ENCODE results near the gene C4BPB. TPM values are rescaled to one million over a fixed set of nuclear protein-coding genes. Genes with fewer than 3 reads are reported as not detected.
"Not testable (repeated sequence)": the region's sequence is repeated elsewhere in the genome, so short reads cannot be mapped to it uniquely, and the experiment has no call there.

Gene C4BPB, protein sequence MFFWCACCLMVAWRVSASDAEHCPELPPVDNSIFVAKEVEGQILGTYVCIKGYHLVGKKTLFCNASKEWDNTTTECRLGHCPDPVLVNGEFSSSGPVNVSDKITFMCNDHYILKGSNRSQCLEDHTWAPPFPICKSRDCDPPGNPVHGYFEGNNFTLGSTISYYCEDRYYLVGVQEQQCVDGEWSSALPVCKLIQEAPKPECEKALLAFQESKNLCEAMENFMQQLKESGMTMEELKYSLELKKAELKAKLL
- 4.1 TPM for total RNA-seq

DNA sequence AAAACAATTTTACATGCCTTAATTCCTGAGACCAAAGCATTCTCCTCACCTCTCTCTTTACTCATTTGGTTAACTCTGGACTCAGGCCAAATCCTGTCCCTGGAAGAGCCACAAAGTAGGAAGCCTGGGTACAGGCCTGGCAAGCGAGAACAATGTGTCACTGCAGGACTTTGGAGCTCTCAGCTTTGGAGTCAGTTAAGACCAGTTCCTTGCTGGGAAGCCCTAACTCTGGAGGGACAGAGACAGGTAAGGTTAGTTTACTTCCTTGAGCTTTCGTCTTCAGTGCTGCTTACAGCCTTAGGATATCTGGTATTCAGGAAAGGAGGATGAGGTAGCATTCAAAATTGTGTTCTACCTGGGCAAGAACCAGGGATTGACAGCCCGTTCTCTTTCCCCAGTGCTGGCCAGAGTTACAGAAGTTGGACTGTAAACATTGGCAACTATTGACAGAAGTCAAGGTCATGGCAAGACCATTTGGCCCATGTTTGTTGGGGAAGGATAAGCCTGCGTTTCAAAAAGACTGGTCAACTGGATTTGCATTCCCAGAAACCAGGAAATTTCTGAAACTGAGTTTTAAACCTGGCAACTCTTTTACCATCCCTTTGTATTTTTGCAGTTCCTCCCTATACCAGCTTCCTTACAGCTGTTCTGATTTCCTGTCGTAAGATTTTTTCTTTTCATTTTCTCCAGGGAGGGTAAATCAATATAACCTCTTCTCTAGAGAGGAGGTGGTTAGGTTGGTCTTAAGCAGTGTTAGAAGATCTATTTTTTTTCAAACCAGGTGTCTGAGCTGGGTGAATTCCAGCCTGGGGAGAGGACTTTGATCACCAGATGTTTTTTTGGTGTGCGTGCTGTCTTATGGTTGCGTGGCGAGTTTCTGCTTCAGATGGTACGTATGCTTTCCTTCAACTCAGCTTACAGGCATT is at the start of gene C4BPB:
Gene C4BPB (plus strand): TSS at position 160 of the 926 bp plus-strand sequence. CDS start 672 bp downstream, at position 832.
- peak; percentile 74 for DNase-seq (ENCODE audit: low spot score)

DNA sequence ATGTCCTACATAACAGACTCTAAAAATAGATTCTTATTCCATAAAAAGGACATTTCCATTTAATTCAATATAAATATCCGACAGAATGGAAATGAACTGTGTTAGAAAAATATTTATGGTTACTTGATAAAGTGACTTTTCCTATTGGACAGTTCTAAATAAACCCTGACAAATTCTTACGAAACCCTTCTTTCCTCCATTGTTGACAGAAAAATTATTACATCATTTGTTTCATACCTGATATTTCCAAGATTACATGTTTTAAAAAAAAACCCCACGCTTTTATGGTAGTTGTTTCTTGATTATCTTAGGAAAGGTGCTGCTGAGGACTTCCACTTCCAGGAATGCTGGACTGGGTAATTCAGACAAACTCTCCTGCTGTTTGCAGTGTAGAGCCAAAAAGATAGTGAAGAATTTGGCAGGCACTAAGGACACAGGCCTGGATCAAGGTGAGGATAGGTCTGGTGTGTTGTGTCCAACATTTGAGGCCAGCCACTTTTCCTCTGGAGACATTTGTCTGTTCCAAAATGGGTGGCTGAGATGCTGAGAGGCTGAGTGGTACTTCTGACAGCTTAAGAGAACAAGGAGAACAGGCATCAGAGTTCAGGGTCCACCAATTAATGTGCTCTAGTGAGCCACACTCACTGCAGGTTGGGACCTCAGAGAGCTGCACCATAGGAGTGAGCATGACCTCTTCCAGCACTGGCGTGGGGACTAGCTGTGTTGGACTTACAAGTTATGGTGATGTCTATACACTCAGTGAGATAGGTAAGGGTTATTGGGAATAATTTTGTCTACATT is 49.1 kb upstream of the C4BPB start:
- DNase-seq (ENCODE audit: low spot score), result no peak

DNA sequence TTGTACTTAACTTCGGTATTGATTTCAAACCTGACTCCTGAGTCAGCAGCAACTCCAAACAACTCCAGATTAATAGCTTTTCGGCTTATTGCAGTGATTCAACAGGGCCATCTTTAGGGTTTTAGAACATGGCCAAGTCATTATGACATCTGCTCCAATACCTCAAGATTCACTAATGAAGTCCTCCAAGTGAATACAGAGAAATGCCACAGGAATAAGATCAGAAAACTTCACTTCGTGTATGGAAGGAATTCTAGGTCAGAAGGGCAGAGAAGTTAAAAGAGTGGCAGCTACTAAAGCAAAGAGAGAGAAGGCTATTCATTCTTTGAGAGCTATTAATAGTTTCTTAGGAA is 48.5 kb upstream of the C4BPB start:
- no peak for DNase-seq (ENCODE audit: low spot score)

DNA sequence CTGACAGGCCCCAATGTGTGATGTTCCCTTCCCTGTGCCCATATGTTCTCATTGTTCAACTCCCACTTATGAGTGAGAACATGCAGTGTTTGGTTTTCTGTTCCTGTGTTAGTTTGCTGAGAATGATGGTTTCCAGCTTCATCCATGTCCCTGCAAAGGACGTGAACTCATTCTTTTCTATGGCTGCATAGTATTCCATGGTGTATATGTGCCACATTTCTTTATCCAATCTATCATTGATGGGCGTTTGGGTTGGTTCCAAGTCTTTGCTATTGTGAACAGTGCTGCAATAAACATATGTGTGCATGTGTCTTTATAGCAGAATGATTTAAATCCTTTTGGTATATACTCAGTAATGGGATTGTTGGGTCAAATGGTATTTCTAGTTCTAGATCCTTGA is 47.3 kb upstream of the C4BPB start:
- not testable (repeated sequence) for DNase-seq (ENCODE audit: low spot score)

DNA sequence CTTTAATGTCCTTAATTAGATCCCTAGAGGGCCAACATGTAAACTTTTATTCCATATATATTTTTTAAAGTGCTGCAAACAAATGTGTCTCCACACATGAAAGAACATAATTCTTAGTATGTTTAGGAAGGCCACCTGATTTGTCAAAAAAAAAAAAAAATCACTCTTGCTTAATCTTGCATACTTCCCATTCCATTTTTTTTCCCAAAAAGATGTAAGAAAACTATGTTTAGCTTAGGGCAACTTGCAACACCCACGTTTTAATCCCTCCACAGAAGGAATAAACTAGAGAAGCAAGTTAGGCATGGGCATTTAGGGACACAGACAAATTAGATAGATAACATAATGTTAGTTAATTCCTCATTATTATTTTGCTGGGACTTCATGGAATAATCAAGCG is 43.2 kb upstream of the C4BPB start:
- no peak for DNase-seq (ENCODE audit: low spot score)

DNA sequence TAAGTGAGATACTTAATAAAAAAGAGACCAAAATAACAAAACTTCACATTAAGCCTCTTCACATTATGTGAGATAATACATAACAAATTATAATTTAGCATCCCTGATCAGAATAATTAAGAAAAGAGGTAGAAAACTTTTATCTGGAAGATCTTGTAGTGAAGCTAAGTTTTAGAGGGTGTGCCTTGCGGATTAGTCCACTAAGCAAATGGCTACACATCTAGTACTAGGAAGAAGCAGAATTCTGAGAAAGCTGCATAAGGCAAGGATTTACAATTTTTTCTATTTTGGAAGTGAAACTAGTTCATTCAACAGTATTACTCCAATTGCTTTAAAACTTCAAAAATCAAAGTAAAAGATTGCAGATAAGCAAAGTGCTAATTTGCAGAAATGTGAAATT is 41.2 kb upstream of the C4BPB start:
- no peak for DNase-seq (ENCODE audit: low spot score)

DNA sequence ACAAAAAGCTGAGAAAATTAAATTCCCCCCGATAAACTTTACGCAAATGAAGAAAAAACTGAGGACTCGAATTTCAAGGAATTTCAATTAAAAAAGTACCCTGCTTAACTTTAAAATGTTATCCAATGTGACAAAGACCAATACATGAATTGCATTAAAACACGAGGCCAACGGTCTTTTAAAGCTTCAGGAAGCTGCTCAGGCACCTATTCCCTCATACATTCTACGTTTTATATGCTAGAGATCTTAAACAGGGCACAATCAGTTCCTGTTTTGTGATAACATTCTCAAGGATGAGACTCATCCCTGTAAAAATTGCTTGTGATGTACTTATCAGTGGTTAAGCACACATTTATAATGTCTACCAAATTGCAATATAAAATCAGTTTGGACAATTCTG is 40.6 kb upstream of the C4BPB start:
- no peak for DNase-seq (ENCODE audit: low spot score)

DNA sequence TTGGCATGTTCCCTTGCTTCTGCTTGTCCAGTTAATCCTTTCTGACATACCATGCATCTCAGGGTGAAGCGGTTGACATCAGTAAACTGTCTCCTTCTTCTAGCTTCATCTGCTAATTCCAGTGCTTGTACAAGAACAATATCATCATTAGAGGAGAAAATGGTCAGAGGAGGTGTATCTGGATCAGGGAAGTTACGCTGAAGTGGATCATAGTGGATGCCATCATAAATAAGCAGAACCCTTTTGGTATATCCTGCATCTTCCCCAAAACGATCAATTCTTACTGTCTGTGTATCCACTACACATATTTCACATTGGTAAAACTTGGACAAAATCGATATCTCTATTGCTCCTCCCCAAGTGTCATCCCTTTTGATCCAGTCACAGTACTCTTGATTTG is 39.6 kb upstream of the C4BPB start:
- DNase-seq (ENCODE audit: low spot score), result no peak

DNA sequence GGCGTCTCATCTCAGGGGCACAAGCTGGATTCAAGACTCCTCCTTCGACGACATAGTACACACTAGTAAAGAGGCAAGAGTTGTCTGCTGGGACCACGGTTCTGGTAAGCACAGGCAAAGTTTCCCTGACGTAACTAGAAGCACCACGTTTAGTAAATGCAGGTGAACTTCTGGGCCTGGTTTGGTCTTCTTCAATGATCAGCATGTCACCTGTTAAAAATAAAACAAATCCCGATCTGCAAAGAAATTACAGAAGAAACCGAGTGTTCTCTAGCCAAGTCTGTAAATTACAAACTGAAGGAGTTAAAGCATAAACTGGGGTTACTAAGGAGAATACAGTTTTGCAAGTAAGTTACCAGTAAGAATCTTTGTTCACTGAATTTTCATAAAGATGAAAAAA is 39.1 kb upstream of the C4BPB start:
- no peak for DNase-seq (ENCODE audit: low spot score)

DNA sequence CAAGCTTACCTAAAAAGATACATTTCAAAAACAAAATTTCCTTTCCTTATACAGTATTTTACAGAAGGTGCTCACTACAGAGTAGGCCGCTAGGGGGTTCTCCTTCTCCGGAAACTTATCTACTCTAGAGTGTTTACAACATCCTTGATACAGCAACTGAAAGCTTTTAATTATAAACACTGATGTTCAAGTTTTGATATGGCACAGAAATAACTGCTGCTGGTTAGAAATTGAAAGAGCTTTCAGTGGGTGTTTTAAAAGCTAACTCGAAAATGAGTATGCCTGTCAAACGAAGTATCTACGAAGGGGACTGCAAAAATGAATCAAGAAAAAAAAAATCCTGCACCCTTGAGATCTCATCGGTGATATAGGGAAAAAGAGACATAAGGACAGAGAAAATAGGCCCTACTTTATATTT is 38.7 kb upstream of the C4BPB start:
- DNase-seq (ENCODE audit: low spot score), result peak; percentile 62

DNA sequence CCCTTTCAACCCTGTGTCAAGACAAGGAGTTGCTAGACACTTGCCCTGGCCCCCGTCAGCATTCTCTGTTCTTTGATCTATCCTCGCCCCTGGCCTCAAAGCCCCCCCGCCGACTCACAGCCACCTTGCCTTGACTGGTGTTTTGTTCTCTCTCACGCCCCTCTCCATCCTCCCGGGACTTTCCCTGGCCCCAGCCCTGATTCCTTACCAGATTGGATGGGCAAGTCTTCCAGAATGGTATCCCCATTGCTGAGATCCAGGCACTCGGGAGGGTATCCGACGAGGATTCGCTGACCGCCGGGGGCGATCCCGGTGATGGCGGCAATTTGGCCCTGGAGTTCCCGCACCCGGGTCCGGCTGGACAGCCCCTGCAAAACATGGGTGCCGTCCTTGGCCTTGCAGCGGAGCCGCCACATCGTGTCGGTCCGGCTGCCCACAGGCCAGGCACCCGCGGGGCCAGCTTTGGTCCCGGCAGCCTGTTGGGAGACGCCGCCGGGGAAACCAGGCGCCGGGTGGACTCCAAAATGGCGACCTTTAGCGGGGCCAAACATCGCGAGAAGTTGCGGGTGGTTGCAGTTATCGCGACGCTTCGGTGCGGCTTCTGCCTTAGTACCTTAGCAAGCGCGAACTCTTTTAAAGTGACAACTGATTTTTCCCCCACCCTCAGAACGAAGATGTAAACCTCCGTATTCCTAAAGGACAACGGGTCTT is 38.0 kb upstream of the C4BPB start:
- DNase-seq (ENCODE audit: low spot score), result peak; percentile 96

DNA sequence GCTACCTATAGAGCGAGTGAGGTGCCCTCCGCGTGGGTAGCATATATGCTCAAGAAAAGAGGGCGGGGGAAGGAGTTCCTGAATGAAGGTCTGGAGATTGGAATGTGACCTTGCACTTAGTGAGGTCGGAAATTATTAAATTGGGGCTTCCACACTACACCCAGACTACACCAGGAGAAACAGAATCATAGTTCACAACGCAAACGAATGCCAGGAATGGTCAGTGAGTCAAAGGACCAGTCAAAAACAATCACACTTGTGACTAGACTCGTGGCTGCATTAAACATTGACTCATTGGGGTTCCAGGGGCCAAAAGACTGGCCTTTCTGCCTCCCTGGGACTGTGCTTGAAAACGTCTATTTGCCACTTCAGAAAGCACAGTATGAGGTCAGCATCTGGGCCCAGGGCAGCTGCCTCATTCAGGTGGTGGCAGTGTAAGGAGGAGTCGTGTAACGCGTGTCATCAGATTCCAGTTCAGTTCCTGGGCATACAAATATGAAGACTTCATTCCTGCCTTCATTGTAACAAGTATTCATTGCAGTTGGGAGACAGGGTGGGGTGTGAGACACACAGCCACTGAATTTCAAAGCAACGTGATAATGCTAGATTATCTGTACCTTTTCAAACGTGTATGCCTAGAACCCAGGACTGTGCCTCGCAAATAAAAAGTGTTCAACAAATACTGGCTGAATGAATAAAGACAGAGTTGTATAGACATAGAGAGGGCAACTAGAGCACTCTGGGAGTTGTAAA is 37.3 kb upstream of the C4BPB start, which contains the start of gene YOD1:
Gene YOD1 (minus strand): TSS at position 18 of the 753 bp plus-strand sequence. CDS start 178 bp downstream, outside the sequence.
- DNase-seq (ENCODE audit: low spot score), result peak; percentile 34

DNA sequence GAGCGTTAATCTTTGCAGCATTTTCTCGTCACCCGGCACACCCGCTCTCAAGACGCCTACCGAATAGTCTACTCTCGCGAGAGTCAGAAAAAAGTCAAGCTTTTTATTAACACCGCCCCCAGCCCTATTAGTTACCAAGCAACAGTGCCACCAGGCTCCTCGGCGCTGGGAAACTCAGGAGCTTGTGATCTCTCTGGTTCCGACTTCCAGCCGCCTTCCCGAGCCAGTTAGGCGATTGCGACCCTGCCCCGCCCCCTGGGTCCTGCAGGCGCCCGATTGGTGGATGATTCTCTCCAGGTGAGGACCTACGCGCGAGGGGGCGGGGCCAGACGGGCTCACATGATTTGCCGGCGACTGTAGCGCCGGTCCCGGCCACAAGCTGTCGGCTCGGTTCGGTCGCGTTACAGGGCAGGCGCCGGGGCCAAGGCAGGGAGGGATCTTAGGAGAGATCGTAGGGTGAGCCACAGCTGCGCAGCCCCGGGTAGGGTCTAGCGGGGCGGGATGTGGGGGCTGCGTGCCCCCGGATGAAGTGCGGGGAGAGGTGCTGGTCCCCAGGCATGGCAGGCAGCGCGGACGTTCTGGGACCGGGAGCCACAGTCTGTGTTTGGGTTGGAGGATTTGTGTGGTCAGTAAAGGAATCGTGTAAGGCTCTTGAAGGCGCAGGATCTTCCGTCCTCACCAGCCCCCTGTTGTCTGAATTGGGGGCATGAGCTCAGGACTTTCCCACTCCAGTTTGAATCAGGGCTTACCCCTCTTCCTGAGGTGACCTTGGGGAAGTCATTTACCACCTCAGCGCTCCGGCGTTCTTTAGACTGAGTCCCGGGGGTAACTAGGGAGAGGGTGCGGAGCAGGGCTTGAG is 35.5 kb upstream of the C4BPB start, which contains the start of gene PFKFB2:
Gene PFKFB2 (plus strand): TSS at position 365 of the 859 bp plus-strand sequence. CDS start 1,443 bp downstream, outside the sequence.
- peak; percentile 98 for DNase-seq (ENCODE audit: low spot score)

DNA sequence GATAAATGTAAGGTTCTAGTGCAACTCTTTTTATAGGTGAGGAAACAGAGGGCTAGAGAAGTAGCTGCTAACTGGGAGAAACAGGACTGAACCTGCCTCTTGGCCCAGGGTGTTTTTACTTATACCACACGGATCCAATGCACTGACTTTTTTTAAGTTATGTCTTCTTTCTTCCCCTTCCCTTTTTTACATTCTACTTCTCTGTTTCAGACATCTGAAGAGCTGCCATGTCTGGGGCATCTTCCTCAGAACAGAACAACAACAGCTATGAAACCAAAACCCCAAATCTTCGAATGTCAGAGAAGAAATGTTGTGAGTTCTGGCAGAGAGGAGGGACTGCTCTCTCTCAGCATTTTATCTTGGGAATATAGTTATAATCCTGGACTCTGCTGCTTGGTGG is 34.2 kb upstream of the C4BPB start:
- no peak for DNase-seq (ENCODE audit: low spot score)

DNA sequence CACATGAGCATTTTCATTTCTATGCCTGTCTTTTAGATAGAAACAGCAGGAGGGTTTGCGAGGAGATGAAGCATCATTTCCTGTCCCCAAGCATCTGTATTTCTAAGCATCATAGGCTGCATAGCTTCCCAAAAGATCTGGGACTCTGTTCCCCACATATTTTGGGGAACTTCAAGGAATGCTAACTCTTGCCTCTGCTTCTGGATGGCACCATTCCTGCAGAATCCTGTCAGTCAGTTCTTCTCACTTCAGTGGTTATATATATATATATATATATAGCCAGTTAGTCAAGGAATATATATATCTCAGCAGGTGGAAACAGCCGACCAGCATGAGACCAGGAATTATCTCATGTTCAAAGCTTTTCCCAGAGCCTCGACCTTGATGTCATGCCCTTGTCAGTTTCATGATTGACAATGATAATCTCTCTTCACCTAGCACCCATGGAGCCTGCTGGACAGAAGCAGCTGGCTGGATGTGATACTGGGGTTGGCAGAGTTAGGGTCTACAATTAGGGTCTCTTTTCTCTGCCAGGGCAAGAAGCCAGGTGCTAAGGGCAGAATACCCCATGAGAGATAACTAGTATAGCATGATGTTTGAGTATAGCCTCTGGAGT is 33.2 kb upstream of the C4BPB start:
- no peak for DNase-seq (ENCODE audit: low spot score)

DNA sequence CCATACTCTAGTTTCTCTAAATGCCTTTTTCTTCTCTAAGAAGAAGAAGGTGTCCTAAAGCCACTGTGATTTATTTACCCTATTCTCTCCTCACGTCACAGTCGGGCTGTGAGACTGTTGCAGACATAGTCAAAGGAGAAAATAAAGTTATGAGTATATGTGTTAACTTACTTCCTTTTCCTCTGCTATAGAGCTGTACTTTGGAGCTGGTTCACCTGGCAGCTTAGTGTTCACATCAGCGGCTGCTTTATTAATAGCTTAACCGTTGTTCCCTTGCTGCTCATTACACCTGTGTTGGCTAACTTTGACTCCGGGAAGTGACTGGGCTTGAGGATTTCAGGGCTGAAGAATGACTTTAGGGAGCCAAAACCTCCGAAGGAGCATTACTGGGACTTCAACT is 32.0 kb upstream of the C4BPB start:
- peak; percentile 49 for DNase-seq (ENCODE audit: low spot score)

DNA sequence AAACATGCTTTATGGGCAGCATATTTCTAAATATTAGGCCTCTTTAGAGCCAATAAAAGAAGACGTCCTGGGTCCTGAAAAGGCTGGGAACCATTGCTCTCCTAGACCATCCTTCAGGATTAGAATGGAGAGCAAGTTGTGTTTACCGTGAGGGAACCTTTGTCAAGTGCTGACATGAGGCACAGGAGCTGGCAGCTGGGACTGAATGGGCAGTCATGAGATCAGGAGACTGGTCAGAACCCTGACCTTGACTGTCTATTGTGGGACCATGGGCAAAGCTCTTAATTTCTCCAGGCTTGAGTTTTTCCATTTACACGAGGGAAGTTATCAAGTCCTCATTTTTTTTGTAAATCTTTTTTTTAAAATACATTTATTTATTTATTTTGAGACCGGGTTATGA is 30.4 kb upstream of the C4BPB start:
- no peak for DNase-seq (ENCODE audit: low spot score)

DNA sequence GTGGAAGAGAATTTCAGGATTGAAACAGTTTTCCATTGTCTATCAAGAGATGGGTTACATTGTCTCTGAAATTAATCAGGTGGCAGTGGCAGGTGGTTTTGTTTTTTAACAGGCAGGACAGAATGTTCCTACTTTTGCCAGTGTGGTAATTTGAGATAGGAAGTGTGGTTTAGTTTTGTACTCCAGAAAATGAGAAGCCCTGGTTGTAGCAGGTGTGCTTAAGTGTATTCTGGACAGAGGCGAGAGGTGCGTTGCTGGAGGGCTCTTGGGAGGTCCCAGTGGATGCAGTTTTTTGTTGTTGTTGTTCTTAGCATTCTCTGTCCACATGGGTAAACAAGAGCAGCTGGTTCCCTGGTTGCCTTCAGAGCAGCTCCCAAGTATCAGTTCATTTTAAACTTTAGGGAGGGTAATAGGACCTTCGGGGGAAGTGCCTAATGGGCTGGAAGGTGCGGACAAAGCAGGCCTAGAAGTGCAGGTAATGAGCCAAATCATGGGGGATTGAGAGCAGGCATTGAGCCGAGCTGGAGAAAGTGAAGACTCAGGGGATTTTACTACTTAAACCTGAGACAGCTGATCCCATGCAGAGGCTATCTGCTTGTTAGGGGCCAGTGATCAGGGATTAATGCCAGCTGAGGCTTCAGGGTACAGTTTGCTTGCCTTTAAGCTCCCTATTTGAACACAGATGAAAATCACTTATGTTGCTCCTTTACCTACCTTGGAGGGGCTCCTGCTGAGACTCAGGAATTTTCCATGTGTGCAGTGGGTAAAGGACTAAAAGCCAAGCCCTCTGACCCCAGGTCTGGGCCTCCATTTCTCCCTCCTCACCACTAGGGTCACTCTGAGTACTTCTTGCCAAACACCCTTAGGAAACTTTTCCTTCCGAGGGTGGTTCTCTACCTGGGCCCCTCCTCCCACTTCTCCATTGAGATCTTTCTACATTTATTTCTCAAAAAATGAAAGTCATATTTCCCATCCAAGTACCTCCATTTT is 29.5 kb upstream of the C4BPB start:
- DNase-seq (ENCODE audit: low spot score), result no peak
